ENCODE measurements around the gene UGT3A1.
"Not testable (repeated sequence)": the region's sequence is repeated elsewhere in the genome, so short reads cannot be mapped to it uniquely, and the experiment has no call there.

UGT3A1 gene

DNA sequence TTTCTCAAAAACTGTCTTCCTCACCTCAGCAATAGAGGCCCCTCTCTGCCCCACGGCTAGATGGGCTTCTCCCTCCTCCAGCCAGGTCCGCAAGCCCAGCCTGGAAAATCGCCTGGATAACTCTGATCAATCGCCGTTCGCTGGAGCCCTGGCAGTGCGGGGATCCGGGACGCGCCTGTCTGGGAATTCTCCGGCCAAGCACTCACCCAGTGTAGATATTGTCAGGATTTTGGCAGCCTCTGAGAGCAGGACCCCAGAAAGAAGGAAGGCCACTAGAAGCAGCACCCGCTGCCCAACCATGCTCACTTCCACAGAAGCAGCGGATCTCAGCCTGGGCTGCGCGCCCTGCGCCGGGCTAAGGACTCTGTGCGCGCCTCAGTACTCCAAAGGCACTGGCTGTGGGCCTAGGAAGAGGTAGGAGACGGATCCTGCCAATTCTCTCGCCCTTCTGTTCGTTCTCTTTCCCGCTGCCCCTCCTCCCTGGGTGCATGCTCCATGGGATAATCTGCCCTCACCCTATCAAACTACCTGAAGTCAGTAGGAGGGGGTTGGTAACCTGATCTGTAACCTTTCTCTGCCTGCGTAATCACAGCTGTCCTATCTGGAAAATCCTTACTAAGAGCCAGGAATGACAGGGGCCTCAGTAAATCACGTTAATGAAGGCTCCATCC is at the start of gene UGT3A1:
TSS of gene UGT3A1 (minus strand) at position 450 of the 671 bp plus-strand sequence. CDS start at position 300, 150 bp downstream.
- FAIRE-seq (peak; percentile 72), DNase-seq (ENCODE audit: insufficient read length, low spot score) (no peak)

DNA sequence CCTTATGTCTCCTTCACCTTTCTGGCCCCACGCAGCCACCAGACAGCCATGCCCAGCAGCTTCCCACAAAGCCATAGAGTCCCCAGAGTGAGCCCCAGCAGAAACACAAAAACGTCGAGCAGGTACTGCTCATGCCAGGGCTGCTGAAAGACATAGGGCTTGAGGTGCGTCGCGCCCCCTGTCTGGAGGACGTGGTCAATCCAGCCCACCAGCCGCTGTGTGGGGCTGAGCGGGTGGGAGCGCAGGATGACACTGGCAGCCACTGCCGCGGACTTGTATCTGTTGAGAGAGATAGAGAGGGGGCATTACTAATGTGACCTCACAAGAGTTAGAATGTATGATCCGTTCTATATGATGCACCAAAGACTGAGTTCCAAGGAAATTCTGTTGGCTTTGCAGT is 44.5 kb upstream of the UGT3A1 start:
- no peak for DNase-seq (ENCODE audit: insufficient read length, low spot score)
- FAIRE-seq, result no peak

DNA sequence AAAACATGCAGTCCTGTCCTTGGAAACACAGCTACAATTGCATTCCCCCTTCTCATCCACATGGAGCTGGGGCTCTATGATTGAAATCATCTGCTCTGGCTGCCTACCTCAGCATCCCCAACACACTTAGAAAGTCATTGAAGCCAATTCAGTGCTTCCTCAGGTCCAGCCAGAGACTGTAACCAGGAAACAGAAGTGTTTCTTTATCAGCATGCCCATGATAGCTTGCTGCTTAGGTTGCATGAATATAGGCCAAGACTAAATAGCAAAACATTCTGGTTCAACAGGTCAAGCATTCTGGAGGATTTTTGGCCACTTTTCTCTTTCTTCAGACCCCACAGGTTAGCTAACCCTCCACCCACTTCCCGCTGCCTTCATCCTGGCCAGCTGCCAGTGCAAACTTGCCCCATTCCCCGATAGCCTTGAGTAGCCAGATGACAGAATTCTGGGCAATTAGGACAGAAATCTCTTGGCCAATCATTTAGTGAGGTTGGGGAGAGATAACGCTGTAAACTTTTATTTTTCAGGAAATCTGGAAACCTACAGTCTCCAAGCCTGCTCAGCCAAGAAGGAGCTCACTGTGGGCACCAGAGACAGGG is 43.4 kb upstream of the UGT3A1 start:
- peak; percentile 33 for FAIRE-seq
- DNase-seq (ENCODE audit: insufficient read length, low spot score), result not testable (repeated sequence)

GRCh38 chr5:36033486-36033885 is 42.3 kb upstream of the UGT3A1 start:
- no peak for DNase-seq (ENCODE audit: insufficient read length, low spot score)

GRCh38 chr5:36033047-36033446 is 41.9 kb upstream of the UGT3A1 start:
- DNase-seq (ENCODE audit: insufficient read length, low spot score) (no peak), FAIRE-seq (no peak)

More at GRCh38 chr5:36033486-36033885, 42.3 kb upstream of the UGT3A1 start:
- FAIRE-seq, result no peak

DNA sequence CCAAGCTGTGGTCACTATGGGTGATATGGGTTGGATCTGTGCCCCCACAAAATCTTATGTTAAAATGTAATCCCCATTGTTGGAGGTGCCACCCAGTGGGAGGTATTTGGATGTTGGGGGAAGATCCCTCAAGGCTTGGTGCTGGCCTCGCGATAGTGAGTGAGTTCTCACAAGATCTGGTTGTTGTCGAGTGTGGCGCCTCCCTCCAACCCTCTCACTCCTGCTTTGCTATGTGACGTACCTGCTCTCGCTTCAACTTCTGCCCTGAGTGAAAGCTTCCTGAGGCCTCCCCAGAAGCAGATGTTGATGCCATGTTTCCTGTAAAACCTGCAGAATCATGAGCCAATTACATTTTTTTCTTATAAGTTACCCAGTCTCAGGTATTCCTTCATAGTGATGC is 40.0 kb upstream of the UGT3A1 start:
- no peak for FAIRE-seq
- DNase-seq (ENCODE audit: insufficient read length, low spot score), result no peak

DNA sequence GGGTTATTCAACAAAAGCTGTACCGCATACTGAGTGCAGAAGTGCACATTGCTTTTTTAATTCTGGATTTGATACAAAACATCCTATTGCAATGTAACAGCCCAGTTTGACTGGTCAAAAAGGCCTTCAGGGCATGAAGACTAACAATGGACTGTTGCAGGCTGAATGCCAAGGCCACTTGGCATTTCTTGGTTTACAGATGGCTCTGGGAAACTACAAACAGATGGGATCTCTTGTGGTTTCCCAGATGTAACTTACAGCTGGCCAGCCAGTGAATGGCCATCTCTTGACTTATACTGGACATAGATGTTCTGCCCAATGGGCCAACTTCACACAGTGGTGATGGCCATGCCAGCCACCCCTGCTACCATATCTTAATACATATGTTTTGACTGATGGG is 38.7 kb upstream of the UGT3A1 start:
- no peak for DNase-seq (ENCODE audit: insufficient read length, low spot score)

GRCh38 chr5:36028816-36029465 is 37.8 kb upstream of the UGT3A1 start:
- FAIRE-seq (peak; percentile 38), DNase-seq (ENCODE audit: insufficient read length, low spot score) (no peak)

More for the DNA sequence above, 38.7 kb upstream of the UGT3A1 start:
- FAIRE-seq, result no peak

DNA sequence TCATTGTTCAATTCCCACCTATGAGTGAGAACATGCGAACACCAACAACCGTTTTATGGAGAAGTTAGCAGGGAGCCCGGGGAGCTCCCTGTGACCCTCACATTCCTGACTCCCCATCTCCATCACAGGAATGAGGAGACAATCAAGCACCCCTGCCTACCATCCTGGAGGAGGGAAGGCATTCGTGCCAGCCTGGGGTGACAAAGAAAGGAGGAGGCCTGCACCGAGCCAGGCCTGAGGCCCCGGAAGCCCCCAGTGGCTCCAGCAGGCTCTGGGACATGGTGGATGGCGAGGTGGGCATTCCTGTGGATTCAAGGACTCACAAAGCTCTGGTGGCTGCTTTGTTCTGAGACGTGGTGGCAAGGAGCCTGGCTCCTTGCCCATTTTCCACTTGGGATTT is 36.5 kb upstream of the UGT3A1 start:
- DNase-seq (ENCODE audit: insufficient read length, low spot score) (no peak), FAIRE-seq (no peak)

DNA sequence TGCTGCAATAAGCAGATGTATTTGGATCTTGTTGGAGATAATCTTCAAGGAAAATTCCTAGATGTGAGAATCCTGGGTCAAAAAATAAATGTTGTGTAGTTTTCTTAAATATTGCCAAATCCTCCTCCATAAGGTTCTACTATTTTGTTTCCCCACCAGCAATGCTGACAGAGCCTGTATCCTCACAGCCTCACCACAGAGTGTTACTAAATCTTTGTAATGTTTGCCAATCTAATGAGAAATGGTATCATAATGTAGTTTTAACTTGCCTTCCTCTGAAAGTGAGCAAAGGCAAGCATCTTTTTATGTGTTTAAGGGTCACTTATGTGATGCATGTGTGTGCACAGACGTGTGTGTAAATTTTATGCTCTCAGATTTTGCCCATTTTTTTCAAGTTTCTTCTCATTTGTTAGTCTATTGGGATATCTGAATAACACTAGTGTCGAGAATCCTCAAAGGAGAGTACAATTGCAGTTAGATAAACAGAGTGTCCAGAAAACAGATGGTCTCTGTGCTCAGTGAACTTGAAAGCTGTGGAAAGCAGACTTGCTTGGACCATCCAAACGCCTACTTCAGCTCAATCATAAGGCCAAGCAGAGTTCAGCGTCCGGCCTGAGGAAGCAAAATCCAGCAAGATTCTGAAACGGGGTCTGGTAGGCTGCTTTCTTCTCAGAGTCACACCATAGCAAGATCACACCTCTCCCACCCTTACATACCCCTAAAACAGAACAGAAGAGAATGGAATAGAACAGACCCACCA is 35.7 kb upstream of the UGT3A1 start:
- no peak for DNase-seq (ENCODE audit: insufficient read length, low spot score)
- FAIRE-seq, result no peak

- not testable (repeated sequence) for DNase-seq (ENCODE audit: insufficient read length, low spot score); FAIRE-seq
These were observed 31.1 kb upstream of the UGT3A1 start for GRCh38 chr5:36022246-36022645.

DNA sequence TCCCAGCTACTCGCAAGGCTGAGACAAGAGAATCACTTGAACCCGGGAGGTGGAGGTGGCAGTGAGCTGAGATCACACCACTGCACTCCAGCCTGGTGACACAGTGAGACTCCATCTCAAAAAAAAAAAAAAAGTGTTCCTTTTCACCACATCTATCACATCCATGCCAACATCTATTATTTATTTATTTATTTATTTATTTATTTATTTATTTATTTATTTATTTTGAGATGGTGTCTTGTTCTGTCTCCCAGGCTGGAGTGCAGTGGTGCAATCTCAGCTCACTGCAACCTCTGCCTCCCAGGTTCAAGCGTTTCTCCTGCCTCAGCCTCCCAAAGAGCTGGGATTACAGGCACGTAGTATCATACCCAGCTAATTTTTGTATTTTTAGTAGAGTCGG is 28.4 kb upstream of the UGT3A1 start:
- not testable (repeated sequence) for DNase-seq (ENCODE audit: insufficient read length, low spot score); FAIRE-seq

DNA sequence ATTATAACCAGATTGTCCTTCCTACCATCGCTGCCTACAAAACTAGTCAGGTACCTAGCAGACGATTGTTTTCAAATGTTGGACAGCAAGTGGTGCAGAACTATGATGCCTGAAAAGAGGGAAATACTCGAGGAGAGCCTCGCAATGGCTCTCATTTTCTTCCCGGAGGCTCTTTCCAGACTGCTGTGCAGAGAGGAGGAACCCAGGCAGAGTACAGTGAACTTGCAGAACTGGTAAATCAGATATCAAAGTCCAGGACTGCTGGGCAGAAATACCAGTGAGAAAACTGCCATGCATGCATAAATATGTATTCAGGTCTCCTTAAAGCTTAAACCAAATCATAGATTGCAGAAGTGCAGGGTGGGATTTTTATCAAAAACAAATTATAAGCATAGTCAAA is 26.4 kb upstream of the UGT3A1 start:
- FAIRE-seq, result no peak
- no peak for DNase-seq (ENCODE audit: insufficient read length, low spot score)

DNA sequence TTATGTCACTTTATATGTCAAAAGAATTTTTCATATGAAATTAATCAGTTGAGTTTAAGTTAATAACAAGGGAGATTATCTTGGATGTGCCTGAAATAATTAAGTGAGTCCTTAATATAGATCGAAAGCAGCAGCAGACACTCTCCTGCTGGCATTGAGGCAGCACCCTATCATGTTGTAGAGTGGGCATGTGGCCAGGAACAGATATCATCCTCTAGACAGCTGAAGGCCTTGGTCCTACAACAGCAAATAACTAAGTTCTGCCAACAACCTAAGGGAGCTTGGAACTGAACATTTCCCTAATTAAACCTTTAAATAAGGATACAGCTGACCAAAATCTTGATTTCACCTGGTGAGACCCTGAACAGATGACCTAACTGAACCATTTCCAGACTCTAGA is 25.8 kb upstream of the UGT3A1 start:
- DNase-seq (ENCODE audit: insufficient read length, low spot score) (no peak), FAIRE-seq (no peak)

- DNase-seq (ENCODE audit: insufficient read length, low spot score) (no peak), FAIRE-seq (no peak)
These were observed 22.0 kb upstream of the UGT3A1 start for GRCh38 chr5:36013182-36013581.

DNA sequence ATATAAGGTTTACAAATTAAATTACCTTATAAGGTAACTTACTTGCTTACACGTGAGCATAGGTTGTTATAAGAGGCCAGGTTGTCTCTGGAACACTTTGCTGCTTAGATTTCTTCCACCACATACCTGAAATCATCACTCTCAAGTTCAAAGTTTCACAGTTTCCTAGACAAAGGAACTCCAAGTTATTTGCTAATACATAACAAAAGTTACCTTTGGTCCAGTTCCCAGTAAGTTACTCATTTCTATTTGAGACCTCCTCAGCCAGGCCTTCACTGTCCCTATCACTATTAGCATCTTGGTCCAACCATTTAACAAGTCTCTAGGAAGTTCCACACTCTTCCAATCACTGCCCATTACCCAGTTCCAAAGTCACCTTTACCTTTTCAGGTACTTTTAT is 18.5 kb upstream of the UGT3A1 start:
- DNase-seq (ENCODE audit: insufficient read length, low spot score), result no peak
- FAIRE-seq, result no peak

- FAIRE-seq, result no peak
- no peak for DNase-seq (ENCODE audit: insufficient read length, low spot score)
These were observed 16.2 kb upstream of the UGT3A1 start for GRCh38 chr5:36007366-36007765.

DNA sequence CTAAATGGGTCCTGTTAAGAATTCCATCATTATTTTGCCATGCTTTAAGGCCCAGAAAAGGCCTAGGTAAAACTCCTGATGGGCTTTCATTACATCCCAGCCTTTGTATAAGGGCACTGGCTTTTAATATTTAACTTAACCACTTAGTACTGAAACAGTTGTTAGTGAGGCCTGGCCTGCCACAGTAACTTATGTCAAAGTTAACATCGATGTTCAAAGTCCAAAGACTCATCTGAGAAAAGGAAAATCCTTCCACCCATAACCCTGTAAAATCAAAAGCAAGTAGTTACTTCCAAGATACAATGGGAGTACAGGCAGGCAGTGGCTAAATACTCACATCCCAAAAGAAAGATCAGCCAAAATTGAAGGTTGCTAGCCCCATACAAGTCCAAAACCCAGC is 15.0 kb upstream of the UGT3A1 start:
- FAIRE-seq (no peak), DNase-seq (ENCODE audit: insufficient read length, low spot score) (no peak)

GRCh38 chr5:36001032-36001431 is 9.8 kb upstream of the UGT3A1 start:
- FAIRE-seq, result no peak
- no peak for DNase-seq (ENCODE audit: insufficient read length, low spot score)

- FAIRE-seq, result no peak
These were observed 8.4 kb upstream of the UGT3A1 start for GRCh38 chr5:35999547-35999946.

GRCh38 chr5:35996076-35996475 is 4.9 kb upstream of the UGT3A1 start:
- no peak for DNase-seq (ENCODE audit: insufficient read length, low spot score)
- no peak for FAIRE-seq

More at GRCh38 chr5:35999547-35999946, 8.4 kb upstream of the UGT3A1 start:
- DNase-seq (ENCODE audit: insufficient read length, low spot score), result no peak
